ENCODE data around the gene BRPF3.

BRPF3 gene

GRCh38 chr6:36248980-36249379, 52.4 kb downstream of the BRPF3 start:
- DNase-seq (ENCODE audit: low spot score in 2 of 2) (no peak), ATAC-seq (ENCODE audit: low read depth) (no peak)
- no peak overlapping the region for H3K27ac Mint-ChIP-seq
- peaks cover 3% of the 10 kb centered on the region for H3K36me3 Mint-ChIP-seq
- H3K27me3 Mint-ChIP-seq = peaks cover 5% of the 10 kb centered on the region
- no peaks in the 10 kb centered on the region for H3K9me3 Mint-ChIP-seq
- H3K4me1 Mint-ChIP-seq = peaks cover 4% of the 10 kb centered on the region
- H3K4me3 Mint-ChIP-seq = no peak overlapping the region

- no peak for DNase-seq (ENCODE audit: low spot score in 2 of 2)
- peaks cover 4% of the 10 kb centered on the region for H3K4me1 Mint-ChIP-seq
- ATAC-seq (ENCODE audit: low read depth) = no peak
- no peak overlapping the region for H3K27ac Mint-ChIP-seq
- H3K9me3 Mint-ChIP-seq = no peaks in the 10 kb centered on the region
- H3K27me3 Mint-ChIP-seq = peaks cover 3% of the 10 kb centered on the region
- no peak overlapping the region for H3K4me3 Mint-ChIP-seq
- H3K36me3 Mint-ChIP-seq = peaks cover 3% of the 10 kb centered on the region
Measured at GRCh38 chr6:36249536-36249935, 53.0 kb downstream of the BRPF3 start.

GRCh38 chr6:36252005-36252404, 55.5 kb downstream of the BRPF3 start:
- H3K9me3 Mint-ChIP-seq = no peaks in the 10 kb centered on the region
- peaks cover 2% of the 10 kb centered on the region for H3K27me3 Mint-ChIP-seq
- no peak for DNase-seq (ENCODE audit: low spot score in 2 of 2)
- H3K4me3 Mint-ChIP-seq = no peak overlapping the region
- H3K36me3 Mint-ChIP-seq = peaks cover 5% of the 10 kb centered on the region
- no peaks in the 10 kb centered on the region for H3K4me1 Mint-ChIP-seq
- H3K27ac Mint-ChIP-seq = no peak overlapping the region
- no peak for ATAC-seq (ENCODE audit: low read depth)

GRCh38 chr6:36263390-36264000, 67.0 kb downstream of the BRPF3 start:
- H3K9me3 Mint-ChIP-seq = peaks cover 2% of the 10 kb centered on the region
- ATAC-seq (ENCODE audit: low read depth) = no peak
- H3K27me3 Mint-ChIP-seq = peaks cover 11% of the 10 kb centered on the region
- no peak overlapping the region for H3K27ac Mint-ChIP-seq
- no peak overlapping the region for H3K4me3 Mint-ChIP-seq
- no peaks in the 10 kb centered on the region for H3K4me1 Mint-ChIP-seq
- peaks cover 2% of the 10 kb centered on the region for H3K36me3 Mint-ChIP-seq
- no peak for DNase-seq (ENCODE audit: low spot score in 2 of 2)

- Mint-ChIP-seq H3K4me3 (no peak overlapping the region), H3K9me3 (peaks cover 2% of the 10 kb centered on the region), H3K4me1 (no peaks in the 10 kb centered on the region), H3K27me3 (peaks cover 14% of the 10 kb centered on the region), H3K36me3 (peaks cover 2% of the 10 kb centered on the region), H3K27ac (no peak overlapping the region)
- DNase-seq (ENCODE audit: low spot score in 2 of 2) (no peak), ATAC-seq (ENCODE audit: low read depth) (no peak)
Measured at GRCh38 chr6:36265744-36266143, 69.2 kb downstream of the BRPF3 start.

- H3K4me3 Mint-ChIP-seq = no peak overlapping the region
Measured at GRCh38 chr6:36266913-36267644, 70.5 kb downstream of the BRPF3 start.

GRCh38 chr6:36267731-36268477, 71.4 kb downstream of the BRPF3 start:
- H3K4me3 Mint-ChIP-seq = no peak overlapping the region
- peaks cover 2% of the 10 kb centered on the region for H3K36me3 Mint-ChIP-seq
- DNase-seq (ENCODE audit: low spot score in 2 of 2) = no peak
- ATAC-seq (ENCODE audit: low read depth) = no peak
- no peaks in the 10 kb centered on the region for H3K4me1 Mint-ChIP-seq
- peaks cover 12% of the 10 kb centered on the region for H3K27me3 Mint-ChIP-seq
- no peak overlapping the region for H3K27ac Mint-ChIP-seq
- peaks cover 2% of the 10 kb centered on the region for H3K9me3 Mint-ChIP-seq

More at GRCh38 chr6:36266913-36267644, 70.5 kb downstream of the BRPF3 start:
- ATAC-seq (ENCODE audit: low read depth) = no peak
- Mint-ChIP-seq H3K27me3 (peaks cover 10% of the 10 kb centered on the region), H3K4me1 (no peaks in the 10 kb centered on the region), H3K36me3 (peaks cover 2% of the 10 kb centered on the region), H3K27ac (no peak overlapping the region), H3K9me3 (peaks cover 2% of the 10 kb centered on the region)
- DNase-seq (ENCODE audit: low spot score in 2 of 2) = no peak

- Mint-ChIP-seq H3K4me1 (no peaks in the 10 kb centered on the region), H3K36me3 (peaks cover 2% of the 10 kb centered on the region), H3K9me3 (peaks cover 2% of the 10 kb centered on the region), H3K4me3 (no peak overlapping the region), H3K27ac (no peak overlapping the region), H3K27me3 (peaks cover 15% of the 10 kb centered on the region)
- no peak for DNase-seq (ENCODE audit: low spot score in 2 of 2)
- no peak for ATAC-seq (ENCODE audit: low read depth)
Measured at GRCh38 chr6:36268478-36269275, 72.1 kb downstream of the BRPF3 start.

GRCh38 chr6:36269834-36270705, 73.5 kb downstream of the BRPF3 start, which contains the start of gene PNPLA1:
PNPLA1 (plus strand) TSS chr6:36270060; CDS start chr6:36270460, 400 bp downstream.
- Mint-ChIP-seq H3K4me3 (no peak within 1 kb of the TSS), H3K27me3 (peaks cover 16% of the 10 kb centered on the region)

GRCh38 chr6:36272234-36272633, 75.7 kb downstream of the BRPF3 start:
- no peak for DNase-seq (ENCODE audit: low spot score in 2 of 2)
- Mint-ChIP-seq H3K27ac (no peak overlapping the region), H3K4me1 (no peaks in the 10 kb centered on the region), H3K9me3 (no peaks in the 10 kb centered on the region), H3K4me3 (no peak overlapping the region), H3K27me3 (peaks cover 22% of the 10 kb centered on the region), H3K36me3 (no peaks in the 10 kb centered on the region)
- ATAC-seq (ENCODE audit: low read depth) = no peak

More at GRCh38 chr6:36269834-36270705, 73.5 kb downstream of the BRPF3 start, which contains the start of gene PNPLA1:
- DNase-seq (ENCODE audit: low spot score in 2 of 2) (no peak), ATAC-seq (ENCODE audit: low read depth) (no peak)
- H3K9me3 Mint-ChIP-seq = peaks cover 2% of the 10 kb centered on the region
- no peaks in the 10 kb centered on the region for H3K4me1 Mint-ChIP-seq
- H3K27ac Mint-ChIP-seq = no peak within 1 kb of the TSS
- H3K36me3 Mint-ChIP-seq = no peaks in the 10 kb centered on the region

GRCh38 chr6:36273067-36273466, 76.5 kb downstream of the BRPF3 start:
- Mint-ChIP-seq H3K36me3 (no peaks in the 10 kb centered on the region), H3K4me1 (no peaks in the 10 kb centered on the region), H3K4me3 (no peak overlapping the region), H3K27ac (no peak overlapping the region), H3K27me3 (peaks cover 22% of the 10 kb centered on the region), H3K9me3 (no peaks in the 10 kb centered on the region)
- ATAC-seq (ENCODE audit: low read depth) = no peak
- DNase-seq (ENCODE audit: low spot score in 2 of 2) = no peak

GRCh38 chr6:36273802-36274514, 77.4 kb downstream of the BRPF3 start:
- H3K4me3 Mint-ChIP-seq = no peak overlapping the region
- H3K36me3 Mint-ChIP-seq = no peaks in the 10 kb centered on the region
- no peaks in the 10 kb centered on the region for H3K9me3 Mint-ChIP-seq
- no peak for DNase-seq (ENCODE audit: low spot score in 2 of 2)
- H3K27me3 Mint-ChIP-seq = peaks cover 23% of the 10 kb centered on the region
- no peaks in the 10 kb centered on the region for H3K4me1 Mint-ChIP-seq
- no peak overlapping the region for H3K27ac Mint-ChIP-seq
- ATAC-seq (ENCODE audit: low read depth) = no peak
